ENCODE measurements around the gene RFTN2.

GRCh38 chr2:197597166-197597565 lies 78.2 kb downstream of the RFTN2 start:
- TF ChIP-seq, protein P1, sequence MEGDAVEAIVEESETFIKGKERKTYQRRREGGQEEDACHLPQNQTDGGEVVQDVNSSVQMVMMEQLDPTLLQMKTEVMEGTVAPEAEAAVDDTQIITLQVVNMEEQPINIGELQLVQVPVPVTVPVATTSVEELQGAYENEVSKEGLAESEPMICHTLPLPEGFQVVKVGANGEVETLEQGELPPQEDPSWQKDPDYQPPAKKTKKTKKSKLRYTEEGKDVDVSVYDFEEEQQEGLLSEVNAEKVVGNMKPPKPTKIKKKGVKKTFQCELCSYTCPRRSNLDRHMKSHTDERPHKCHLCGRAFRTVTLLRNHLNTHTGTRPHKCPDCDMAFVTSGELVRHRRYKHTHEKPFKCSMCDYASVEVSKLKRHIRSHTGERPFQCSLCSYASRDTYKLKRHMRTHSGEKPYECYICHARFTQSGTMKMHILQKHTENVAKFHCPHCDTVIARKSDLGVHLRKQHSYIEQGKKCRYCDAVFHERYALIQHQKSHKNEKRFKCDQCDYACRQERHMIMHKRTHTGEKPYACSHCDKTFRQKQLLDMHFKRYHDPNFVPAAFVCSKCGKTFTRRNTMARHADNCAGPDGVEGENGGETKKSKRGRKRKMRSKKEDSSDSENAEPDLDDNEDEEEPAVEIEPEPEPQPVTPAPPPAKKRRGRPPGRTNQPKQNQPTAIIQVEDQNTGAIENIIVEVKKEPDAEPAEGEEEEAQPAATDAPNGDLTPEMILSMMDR (IDR thresholded peaks at IDR 0.05; ENCODE audit: insufficient read depth, low read length) = no peak
- TF ChIP-seq GABPA (IDR thresholded peaks at IDR 0.05; ENCODE audit: low read depth) = no peak
- TF ChIP-seq, protein P2, sequence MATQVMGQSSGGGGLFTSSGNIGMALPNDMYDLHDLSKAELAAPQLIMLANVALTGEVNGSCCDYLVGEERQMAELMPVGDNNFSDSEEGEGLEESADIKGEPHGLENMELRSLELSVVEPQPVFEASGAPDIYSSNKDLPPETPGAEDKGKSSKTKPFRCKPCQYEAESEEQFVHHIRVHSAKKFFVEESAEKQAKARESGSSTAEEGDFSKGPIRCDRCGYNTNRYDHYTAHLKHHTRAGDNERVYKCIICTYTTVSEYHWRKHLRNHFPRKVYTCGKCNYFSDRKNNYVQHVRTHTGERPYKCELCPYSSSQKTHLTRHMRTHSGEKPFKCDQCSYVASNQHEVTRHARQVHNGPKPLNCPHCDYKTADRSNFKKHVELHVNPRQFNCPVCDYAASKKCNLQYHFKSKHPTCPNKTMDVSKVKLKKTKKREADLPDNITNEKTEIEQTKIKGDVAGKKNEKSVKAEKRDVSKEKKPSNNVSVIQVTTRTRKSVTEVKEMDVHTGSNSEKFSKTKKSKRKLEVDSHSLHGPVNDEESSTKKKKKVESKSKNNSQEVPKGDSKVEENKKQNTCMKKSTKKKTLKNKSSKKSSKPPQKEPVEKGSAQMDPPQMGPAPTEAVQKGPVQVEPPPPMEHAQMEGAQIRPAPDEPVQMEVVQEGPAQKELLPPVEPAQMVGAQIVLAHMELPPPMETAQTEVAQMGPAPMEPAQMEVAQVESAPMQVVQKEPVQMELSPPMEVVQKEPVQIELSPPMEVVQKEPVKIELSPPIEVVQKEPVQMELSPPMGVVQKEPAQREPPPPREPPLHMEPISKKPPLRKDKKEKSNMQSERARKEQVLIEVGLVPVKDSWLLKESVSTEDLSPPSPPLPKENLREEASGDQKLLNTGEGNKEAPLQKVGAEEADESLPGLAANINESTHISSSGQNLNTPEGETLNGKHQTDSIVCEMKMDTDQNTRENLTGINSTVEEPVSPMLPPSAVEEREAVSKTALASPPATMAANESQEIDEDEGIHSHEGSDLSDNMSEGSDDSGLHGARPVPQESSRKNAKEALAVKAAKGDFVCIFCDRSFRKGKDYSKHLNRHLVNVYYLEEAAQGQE (IDR thresholded peaks at IDR 0.05; ENCODE audit: insufficient replicate concordance, low read depth) = no peak
